Left lung (tissue), 14 donors: Measurements from ENCODE around the gene TMCC2. TPM values are rescaled to one million over a fixed set of nuclear protein-coding genes. Genes with fewer than 3 reads are reported as not detected.
"Not testable (repeated sequence)": the region's sequence is repeated elsewhere in the genome, so short reads cannot be mapped to it uniquely, and the experiment has no call there.

Source experiments
- ATAC-seq: fragments of 200-7000 bp; cut with Tn5 transposase; one replicate; pipeline ENCODE4 v1.9.1; 2020; ENCODE audit warnings: moderate library complexity
- DNase-seq, 4 donors: peaks; one replicate each; pipeline ENCODE4 v3.0.0-alpha.2; 2013 to 2020
- H3K27ac ChIP-seq, 2 donors: fragments of 200-600 bp; sonication (generic) in 1 of 2; one replicate each; pipeline versions ENCODE4 v1.5.0 to v1.8.0; 2020 to 2021
- H3K27me3 ChIP-seq, 2 donors: fragments of 200-600 bp; sonication (generic) in 1 of 2; one replicate each; pipeline versions ENCODE4 v1.5.0 to v1.8.0; 2020 to 2021
- H3K36me3 ChIP-seq, 2 donors: fragments of 200-600 bp; sonication (generic) in 1 of 2; one replicate each; pipeline versions ENCODE4 v1.5.0 to v1.8.0; 2020 to 2021
- H3K4me1 ChIP-seq, 2 donors: fragments of 200-600 bp; one replicate each; pipeline ENCODE4 v1.8.0; 2021
- H3K4me3 ChIP-seq, 2 donors: fragments of 200-600 bp; sonication (generic) in 1 of 2; one replicate each; pipeline versions ENCODE4 v1.5.0 to v1.8.0; 2020 to 2021; ENCODE audit warnings: mild to moderate bottlenecking in 1 of 2
- H3K9me3 ChIP-seq, 2 donors: fragments of 200-600 bp; sonication (generic) in 1 of 2; one replicate each; pipeline versions ENCODE4 v1.5.0 to v1.8.0; 2020 to 2021
- CTCF ChIP-seq, 2 donors: fragments of 200-600 bp; sonication (generic) in 1 of 2; IDR thresholded peaks; one replicate each; pipeline versions ENCODE4 v1.5.0 to v1.8.0; 2021; ENCODE audit warnings: antibody characterized with exemption in 2 of 2
- intact Hi-C, 2 donors: fragments of 100-400 bp; cut with DNase I; formaldehyde crosslinking; loops; one replicate each; pipeline versions ENCODE4 v1.11.2 to v1.14.2; 2022
- long read RNA-seq, 12 donors: library from polyadenylated mRNA in 2 of 12; unstranded in 2 of 12; transcript quantifications; one replicate each; pipeline ENCODE4 v2.0.0 and lab custom pipeline, GENCODE V29; 2019 to 2026
- polyA plus RNA-seq, 6 donors: library from polyadenylated mRNA; unstranded; fragments of 120-200 nt; gene quantifications; one replicate each; pipeline ENCODE4 v1.2.1, GENCODE V29; 2013; ENCODE audit not compliant: insufficient read length in 6 of 6
- total RNA-seq, 2 donors: library from RNA; stranded (reverse); fragmentation: NEBNext Ultra II Directional; extraction: Animal tissue kit (Norgen Biotek cat#: 25700); gene quantifications; one replicate each; pipeline ENCODE4 v1.2.1, GENCODE V29; 2021
- donor health status: DM: no; HTN: yes; CAD: no.
- donor health status: DM: no; HTN: no; CAD: no.

Gene TMCC2
- total RNA-seq (1 to 10 TPM; 3.4 TPM), polyA plus RNA-seq (10 to 100 TPM in 4 of 6 donors, 1 to 10 TPM in 2; 8.8 to 17.2 (median 13.9) TPM)
- long read RNA-seq, donor 1, partial matches to known transcripts, result 14 of 20 reads
- long read RNA-seq, donor 1, other reads (novel, unspliced or antisense), result 0 of 20 reads
- long read RNA-seq, donor 2, partial matches to known transcripts, result 0 of 4 reads
- long read RNA-seq, donor 2, other reads (novel, unspliced or antisense), result 0 of 4 reads
- long read RNA-seq, donor 3, partial matches to known transcripts, result 0 of 3 reads
- long read RNA-seq, donor 3, other reads (novel, unspliced or antisense), result 0 of 3 reads
- long read RNA-seq, donor 4, partial matches to known transcripts, result 1 of 2 reads
- long read RNA-seq, donor 4, other reads (novel, unspliced or antisense), result 1 of 2 reads
- long read RNA-seq, donor 5, partial matches to known transcripts, result 0 of 2 reads
- long read RNA-seq, donor 5, other reads (novel, unspliced or antisense), result 0 of 2 reads
- long read RNA-seq, donor 6, result 0 reads
- long read RNA-seq, donor 7, partial matches to known transcripts, result 0 of 1 reads
- long read RNA-seq, donor 7, other reads (novel, unspliced or antisense), result 0 of 1 reads
- long read RNA-seq, donor 8, partial matches to known transcripts, result 0 of 4 reads
- long read RNA-seq, donor 8, other reads (novel, unspliced or antisense), result 0 of 4 reads
- long read RNA-seq, donor 9, result 0 reads
- long read RNA-seq, donor 10, result 0 reads
- long read RNA-seq, donor 11, transcript TMCC2-203 (5 exons, 3,738 nt), result major isoform, 11 of 39 reads
- long read RNA-seq, donor 11, partial matches to known transcripts, result 26 of 39 reads
- long read RNA-seq, donor 11, other reads (novel, unspliced or antisense), result 0 of 39 reads
- long read RNA-seq, donor 12, partial matches to known transcripts, result 0 of 1 reads
- long read RNA-seq, donor 12, other reads (novel, unspliced or antisense), result 0 of 1 reads

DNA sequence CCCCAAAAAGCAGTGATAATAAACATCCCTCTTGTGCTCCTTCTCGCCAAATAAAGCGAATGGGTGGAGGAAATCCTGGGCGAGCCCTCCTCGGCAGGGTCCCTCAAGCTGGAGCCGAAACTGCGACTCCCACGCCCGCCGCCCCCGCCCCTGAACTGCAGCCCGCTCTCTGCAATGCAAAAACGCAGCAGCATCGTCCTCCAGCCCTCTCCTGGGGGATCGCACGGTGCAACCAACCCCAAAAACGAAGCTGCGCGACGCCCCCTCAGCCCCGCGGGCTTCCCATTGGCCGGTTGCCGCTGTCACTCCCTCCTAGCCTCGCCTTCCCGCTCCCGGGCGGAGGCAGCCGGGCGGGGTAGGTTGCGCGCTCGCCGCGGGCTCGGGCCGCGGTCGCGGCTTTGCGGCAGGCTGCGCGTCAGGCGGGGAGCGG, at the start of gene TMCC2:
TSS of gene TMCC2 (plus strand) at position 363 of the 430 bp plus-strand sequence. CDS start 619 bp downstream, outside the sequence.
- H3K27ac ChIP-seq, result no peak within 1 kb of the TSS
- peaks cover 0 to 37% of the 10 kb centered on the region in 2 donors for H3K27me3 ChIP-seq
- TF ChIP-seq CTCF (IDR thresholded peaks at IDR 0.05), result no peak
- H3K9me3 ChIP-seq, result no peaks in the 10 kb centered on the region
- intact Hi-C loops, result no loop called here
- no peaks in the 10 kb centered on the region for H3K36me3 ChIP-seq
- peak within 1 kb of the TSS; percentile 41 to 53 for H3K4me3 ChIP-seq
- ATAC-seq (peak; percentile 93), DNase-seq (peak; percentile 90 to 95 (median 92))
- H3K4me1 ChIP-seq, result peaks cover 7 to 35% of the 10 kb centered on the region in 2 donors

DNA sequence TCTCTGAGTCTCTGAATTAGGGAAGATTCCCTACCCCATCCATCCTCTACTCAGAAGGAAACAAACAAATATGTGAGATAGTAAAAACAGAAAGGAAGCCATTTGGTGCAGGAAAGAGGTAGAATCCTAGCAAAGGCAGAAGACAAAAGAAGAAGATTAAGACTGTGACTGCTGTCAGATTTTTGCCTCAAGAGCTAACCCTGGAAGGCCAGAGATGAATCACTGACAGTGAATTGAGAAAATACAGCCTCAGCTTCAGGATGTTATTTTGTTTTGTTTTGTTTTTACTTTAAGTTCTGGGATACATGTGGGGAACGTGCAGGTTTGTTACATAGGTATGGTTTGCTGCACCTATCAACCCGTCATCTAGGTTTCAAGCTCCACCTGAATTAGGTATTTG, 47.9 kb upstream of the TMCC2 start:
- intact Hi-C loops, result no loop called here
- no peak for DNase-seq
- TF ChIP-seq CTCF (IDR thresholded peaks at IDR 0.05), result no peak
- H3K4me1 ChIP-seq, result peaks cover 14 to 22% of the 10 kb centered on the region in 2 donors
- ATAC-seq, result no peak
- H3K36me3 ChIP-seq, result peaks cover 0 to 7% of the 10 kb centered on the region in 2 donors
- no peak overlapping the region for H3K4me3 ChIP-seq
- H3K9me3 ChIP-seq, result no peaks in the 10 kb centered on the region
- no peak overlapping the region for H3K27ac ChIP-seq
- H3K27me3 ChIP-seq, result no peaks in the 10 kb centered on the region

DNA sequence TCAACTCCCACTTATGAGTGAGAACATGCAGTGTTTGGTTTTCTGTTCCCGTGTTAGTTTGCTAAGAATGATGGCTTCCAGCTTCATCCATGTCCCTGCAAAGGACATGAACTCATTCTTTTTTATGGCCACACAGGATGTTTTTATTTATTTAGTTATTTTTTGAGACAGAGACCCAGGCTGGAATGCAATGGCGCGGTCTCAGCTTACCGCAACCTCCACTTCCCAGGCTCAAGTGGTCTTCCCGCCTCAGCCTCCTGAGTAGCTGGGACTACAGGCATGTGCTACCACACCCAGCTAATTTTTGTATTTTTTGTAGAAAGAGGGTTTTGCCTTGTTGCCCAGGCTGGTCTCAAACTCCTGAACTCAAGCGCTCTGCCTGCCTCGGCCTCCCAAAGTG, 47.4 kb upstream of the TMCC2 start:
- H3K9me3 ChIP-seq, H3K36me3 ChIP-seq, DNase-seq, intact Hi-C loops, ATAC-seq, H3K27ac ChIP-seq, H3K4me3 ChIP-seq, H3K27me3 ChIP-seq: not testable (repeated sequence)
- H3K4me1 ChIP-seq, result peaks cover 12 to 17% of the 10 kb centered on the region in 2 donors

GRCh38 chr1:205182930-205183329, 44.8 kb upstream of the TMCC2 start:
- intact Hi-C loops, result no loop called here
- TF ChIP-seq CTCF (IDR thresholded peaks at IDR 0.05), result no peak

DNA sequence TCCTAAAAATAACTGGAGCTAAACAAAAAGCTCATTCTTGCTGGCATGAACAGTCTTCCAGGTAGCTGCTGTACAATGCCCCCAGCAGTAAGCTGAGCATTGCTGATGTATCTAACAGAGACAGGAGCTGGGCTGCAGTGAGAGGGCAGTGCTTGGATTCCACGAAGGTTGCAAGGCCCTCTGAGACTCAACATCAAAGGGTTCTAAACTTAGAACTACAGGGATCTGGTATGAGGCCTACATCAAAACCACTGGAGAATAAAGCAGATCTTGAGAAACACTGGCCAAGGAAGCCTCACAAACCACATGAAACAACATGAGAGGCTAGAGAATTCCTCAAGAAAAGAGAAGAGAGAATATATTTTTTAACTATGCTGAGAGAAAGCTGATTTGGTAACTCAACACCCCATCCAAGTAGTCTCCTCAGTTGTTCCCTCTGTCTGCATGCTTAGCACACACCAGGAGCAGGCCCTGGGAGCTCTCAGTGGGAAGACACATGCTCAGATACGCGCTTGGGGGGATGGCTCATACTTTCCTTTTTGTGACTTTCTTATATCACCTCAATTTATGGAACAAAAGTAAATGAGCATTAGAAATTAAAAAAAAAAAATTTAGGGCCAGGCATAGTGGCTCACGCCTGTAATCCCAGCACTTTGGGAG, 43.9 kb upstream of the TMCC2 start:
- intact Hi-C loops, result no loop called here
- ATAC-seq (no peak), DNase-seq (no peak)
- no peaks in the 10 kb centered on the region for H3K27me3 ChIP-seq
- no peak overlapping the region for H3K4me3 ChIP-seq
- H3K4me1 ChIP-seq, result peaks cover 6 to 31% of the 10 kb centered on the region in 2 donors
- peaks cover 0 to 4% of the 10 kb centered on the region in 2 donors for H3K36me3 ChIP-seq
- H3K27ac ChIP-seq, result peak overlapping the region in 1 of 2 donors; percentile 43
- no peaks in the 10 kb centered on the region for H3K9me3 ChIP-seq
- no peak for TF ChIP-seq CTCF (IDR thresholded peaks at IDR 0.05)

More at GRCh38 chr1:205182930-205183329, 44.8 kb upstream of the TMCC2 start:
- no peak for DNase-seq
- no peak overlapping the region for H3K4me3 ChIP-seq
- no peak for ATAC-seq
- peaks cover 6 to 22% of the 10 kb centered on the region in 2 donors for H3K4me1 ChIP-seq
- peaks cover 0 to 7% of the 10 kb centered on the region in 2 donors for H3K36me3 ChIP-seq
- peak overlapping the region in 1 of 2 donors; percentile 43 for H3K27ac ChIP-seq
- no peaks in the 10 kb centered on the region for H3K27me3 ChIP-seq
- H3K9me3 ChIP-seq, result no peaks in the 10 kb centered on the region
